Activated CD4-positive, alpha-beta T cell treated with anti-CD3 and anti-CD28 coated beads, Interleukin-2, amount 50 U/mL, for 48 hours (primary cell): Measurements from ENCODE around the gene STOM.

ENCODE experiments used
- DNase-seq, 2 experiments: peaks; one replicate each; pipeline ENCODE4 v3.0.0-alpha.2; 2020

The STOM gene

GRCh38 chr9:121368745-121369144, 1.3 kb downstream of the STOM start:
- DNase-seq = no peak

DNA sequence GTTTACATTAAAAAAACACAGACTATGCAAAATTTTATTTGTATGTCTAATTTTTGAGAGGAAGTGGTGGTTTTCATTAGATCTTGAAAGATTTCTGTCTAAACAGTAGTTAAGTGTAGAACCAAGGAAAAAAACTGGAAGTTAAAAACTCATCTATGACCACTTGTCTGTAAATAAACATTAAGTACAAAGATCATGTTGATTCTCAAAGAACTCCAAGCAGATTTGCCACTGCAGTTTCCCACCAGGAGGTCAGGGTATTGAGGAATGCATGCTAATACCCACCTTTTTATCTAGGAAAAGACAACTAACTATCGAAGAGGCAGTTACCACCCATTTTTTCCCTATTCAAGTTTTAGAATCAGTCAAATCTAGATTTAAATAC, 1.9 kb downstream of the STOM start:
- DNase-seq = no peak

- DNase-seq = no peak
These were observed 2.5 kb downstream of the STOM start for GRCh38 chr9:121367306-121368137.

DNA sequence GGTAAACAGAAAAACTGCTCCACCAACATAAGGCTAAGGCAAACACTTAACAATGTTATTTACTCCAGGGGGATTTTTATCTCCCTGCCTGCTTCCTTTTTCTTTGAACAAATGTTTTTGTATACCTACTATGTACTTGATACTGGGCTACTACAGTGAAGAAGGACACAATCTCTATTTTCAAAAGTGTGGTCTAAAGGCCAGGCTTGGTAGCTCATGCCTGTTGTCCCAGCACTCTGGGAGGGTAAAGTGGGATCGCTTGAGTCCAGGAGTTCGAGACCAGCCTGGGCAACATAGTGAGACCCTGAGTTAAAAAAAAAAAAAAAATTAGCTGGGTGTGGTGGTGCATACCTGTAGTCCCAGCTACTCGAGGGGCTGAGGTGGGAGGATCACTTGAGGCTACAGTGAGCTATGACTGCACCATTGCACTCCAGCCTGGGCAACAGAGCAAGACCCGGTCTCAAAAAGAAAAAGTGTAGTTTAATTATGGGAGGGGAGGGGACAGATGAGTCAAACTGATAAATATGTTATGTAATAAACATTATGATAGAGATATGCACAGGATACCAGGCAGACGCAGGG, 3.3 kb downstream of the STOM start:
- no peak for DNase-seq

- DNase-seq = no peak
These were observed 4.5 kb downstream of the STOM start for GRCh38 chr9:121365564-121365963.

- DNase-seq = no peak
These were observed 5.2 kb downstream of the STOM start for GRCh38 chr9:121364886-121365285.

DNA sequence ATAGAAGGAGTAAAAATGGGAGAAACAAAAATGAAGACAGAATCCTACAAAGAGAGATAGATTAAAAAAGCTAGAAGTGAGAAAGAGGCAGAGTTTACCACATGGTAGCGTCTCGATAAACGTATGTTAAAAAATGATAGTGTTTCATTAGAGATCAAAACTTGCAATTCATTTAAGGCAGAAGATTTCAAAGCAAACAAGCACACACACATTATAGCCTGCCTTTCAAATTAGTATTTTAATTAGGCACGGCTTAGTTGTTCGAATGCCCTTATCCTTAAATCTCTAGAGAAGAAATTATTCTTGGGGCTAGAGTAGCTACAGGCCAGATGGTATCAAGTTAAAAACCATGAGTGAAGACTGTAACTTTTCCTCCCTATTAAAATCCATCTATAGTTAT, 6.0 kb downstream of the STOM start:
- DNase-seq = no peak

DNA sequence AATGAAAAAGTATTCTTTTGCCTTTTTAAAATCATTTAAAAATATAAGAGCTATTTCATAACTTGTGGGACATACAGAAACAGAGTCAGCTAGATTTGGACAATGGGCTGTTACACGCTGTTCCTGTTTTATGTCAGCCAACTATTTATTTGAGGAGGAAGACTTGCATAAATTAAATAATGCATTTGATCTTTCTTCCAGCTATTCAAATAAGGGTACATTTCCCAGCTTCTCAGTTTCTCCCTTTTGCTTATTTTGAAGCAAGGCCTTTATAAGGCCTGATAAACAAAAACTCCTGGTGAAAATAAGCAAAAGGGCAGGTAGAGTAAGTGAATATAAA, 6.5 kb downstream of the STOM start:
- no peak for DNase-seq

DNA sequence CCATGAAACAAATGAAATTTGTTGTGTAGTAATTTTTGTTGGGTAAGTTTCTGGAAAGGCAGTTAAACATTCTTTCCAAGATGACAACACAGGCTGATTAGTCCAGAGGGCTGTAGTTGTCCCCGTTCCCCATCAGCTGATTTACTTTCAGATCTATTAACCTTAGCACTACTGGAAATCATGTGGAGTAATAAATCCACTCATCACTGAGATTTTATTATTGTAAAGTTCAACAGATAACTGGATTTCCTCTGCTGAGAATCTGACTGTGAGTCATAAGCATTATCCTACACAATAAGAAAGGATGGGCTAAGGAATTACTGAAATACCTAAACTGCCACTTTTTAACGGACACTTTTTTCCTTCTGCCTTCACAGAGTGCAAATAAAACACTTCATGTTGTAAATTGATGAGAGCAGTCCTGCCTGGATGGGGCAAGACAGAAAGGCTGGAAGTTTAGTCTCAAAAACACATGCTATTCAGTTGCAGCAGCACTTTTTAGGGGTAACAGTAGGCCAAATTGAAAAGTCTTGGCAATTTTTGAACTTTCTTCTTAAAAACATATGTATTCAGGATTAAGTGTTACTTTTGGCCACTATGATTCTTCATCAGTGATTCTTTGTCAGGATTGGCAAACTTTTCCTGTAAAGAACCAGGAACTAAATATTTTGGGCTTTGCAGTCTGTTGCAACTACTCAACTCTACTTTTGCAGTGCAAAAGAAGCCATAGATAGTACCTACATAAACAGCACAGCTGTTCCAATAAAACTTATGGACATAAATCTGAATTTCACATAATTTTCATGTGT, 7.0 kb downstream of the STOM start:
- no peak for DNase-seq

DNA sequence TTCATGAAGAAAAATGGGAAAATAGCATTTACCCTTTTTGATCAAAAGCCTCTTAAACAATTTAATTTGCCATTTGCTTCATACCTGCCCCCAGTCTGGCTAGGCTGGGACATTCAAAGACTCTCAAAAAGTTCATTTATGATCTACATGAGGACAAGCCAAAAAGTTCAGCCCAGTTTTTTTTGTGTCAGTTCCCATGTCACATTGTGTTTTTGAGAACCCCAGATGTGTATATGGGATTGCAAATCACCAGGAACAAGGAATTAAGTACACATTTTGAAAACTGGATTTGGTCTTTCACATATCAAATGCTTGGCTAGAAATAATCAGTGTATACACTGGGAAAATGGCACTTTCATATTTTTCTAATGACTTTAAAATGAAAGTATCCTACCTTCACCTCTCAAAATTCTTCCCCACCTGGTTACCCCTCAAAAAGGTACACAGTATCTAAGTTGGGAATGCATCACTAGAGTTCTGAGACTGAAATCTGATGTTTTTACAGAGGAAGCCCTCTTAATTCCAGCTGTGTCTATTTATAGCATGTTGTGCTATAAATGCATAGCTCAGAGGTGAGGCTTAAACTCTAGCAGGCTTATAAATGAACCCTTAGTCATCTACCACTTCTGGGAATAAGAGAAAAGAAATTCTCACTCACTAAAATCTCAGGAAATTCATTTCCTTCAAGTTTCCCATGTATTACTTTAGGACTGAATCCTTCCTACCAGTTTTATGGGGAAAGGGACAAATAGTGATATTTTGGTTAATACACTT, 9.3 kb downstream of the STOM start:
- DNase-seq = no peak

- DNase-seq = no peak
These were observed 10.4 kb downstream of the STOM start for GRCh38 chr9:121359351-121360294.

DNA sequence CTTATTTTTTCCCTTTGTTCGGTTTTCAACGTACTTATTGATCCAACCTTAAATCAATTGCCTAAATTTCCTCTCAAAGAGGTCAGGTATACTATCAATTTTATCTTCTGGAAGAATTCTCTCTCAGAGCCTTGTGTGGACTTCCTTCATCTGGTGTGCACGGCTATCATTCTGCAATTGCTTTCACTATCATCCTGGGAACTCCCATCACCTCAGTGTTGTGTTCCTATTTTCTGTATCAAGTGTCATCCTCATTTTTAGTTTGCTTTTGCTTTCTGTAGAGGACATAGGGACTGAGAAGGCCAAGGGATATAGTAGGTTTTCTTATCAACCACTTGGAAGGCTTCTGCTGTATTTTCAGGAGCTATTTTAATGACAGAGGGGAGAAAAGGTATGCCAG, 11.3 kb downstream of the STOM start:
- no peak for DNase-seq

- DNase-seq = no peak
These were observed 13.0 kb downstream of the STOM start for GRCh38 chr9:121357011-121357410.

DNA sequence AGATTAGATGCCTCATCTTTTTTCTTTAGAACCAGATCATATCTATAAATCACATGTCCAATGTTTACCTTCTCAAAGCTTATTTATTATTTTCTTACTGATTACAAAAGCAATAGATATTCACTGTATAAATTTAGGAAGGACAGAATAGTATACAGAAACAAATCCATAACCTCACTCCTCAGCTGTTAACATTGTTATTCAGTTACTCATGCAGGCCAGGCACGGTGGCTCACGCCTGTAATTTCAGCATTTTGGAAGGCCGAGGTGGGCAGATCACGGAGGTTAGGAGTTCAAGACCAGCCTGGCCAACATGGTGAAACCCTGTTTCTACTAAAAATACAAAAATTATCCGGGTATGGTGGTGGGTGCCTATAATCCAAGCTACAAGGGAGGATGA, 15.3 kb downstream of the STOM start:
- no peak for DNase-seq

- no peak for DNase-seq
These were observed 15.9 kb downstream of the STOM start for GRCh38 chr9:121354141-121354540.

DNA sequence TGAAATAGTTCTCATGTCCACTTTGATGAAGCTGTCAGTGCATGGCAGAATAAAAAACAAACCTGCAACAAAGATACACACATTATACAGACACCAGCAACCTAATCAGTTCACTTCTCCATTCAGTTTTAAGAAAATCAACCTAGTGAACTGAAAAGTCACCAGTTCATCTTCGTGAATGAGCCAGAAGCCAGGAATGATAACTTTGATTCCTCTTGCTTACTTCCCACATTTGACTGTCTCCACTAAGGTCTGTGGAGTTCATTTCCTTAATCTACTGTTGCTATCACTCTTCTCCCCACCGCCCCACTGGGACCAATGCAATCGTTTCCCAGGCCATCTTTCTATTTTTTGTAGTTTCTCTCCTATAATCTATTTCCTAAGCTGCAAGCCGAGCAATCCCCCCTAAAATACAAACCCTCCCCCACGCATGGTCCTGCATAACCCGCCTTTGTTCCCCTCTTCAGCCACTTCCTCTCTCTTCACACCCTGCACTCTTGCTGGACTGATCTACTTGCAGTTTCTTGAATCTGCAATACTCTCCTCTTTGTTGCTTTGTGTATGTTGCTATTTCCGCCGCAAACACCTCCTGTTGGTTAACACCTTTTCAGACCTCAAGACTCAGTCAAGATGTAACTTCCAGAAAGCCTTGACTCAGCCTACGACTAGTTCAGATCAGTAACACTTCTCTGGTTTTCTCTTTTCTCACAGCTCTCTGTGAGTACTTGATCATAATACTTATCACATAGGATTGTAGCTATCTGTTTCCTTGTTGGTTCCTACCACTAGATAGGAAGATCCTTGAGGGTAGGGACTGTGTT, 16.6 kb downstream of the STOM start:
- DNase-seq = peak; percentile 22 to 32

DNA sequence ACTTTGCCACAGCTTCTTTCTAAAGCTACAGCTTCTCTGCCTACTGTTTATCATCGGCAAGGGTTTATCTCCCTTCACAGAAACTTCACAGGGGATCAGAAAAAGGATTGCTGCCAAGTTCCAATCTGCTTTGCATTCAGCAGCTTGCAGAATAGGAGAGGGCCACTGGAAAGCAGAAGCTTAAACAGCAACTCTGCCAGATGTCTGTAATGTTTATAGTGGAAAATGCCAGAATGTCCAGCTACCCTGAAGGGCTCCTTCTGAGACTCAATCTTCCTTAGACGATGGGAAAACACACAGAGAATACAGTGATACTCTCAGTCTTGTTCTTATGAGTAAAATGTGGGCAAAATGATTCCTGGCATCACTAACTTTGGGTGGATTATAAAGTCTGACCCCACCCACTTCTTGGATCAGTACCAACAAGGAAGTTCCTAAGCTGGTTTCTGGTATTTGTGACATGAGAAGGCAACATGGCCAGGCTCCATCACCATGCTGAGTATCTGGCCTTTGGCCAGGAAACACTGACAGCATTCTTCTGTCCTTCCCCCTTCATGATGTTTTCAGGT, 19.0 kb downstream of the STOM start:
- no peak for DNase-seq

- no peak for DNase-seq
These were observed 20.0 kb downstream of the STOM start for GRCh38 chr9:121350036-121350435.

GRCh38 chr9:121349009-121349408, 21.0 kb downstream of the STOM start:
- no peak for DNase-seq

- no peak for DNase-seq
These were observed 21.8 kb downstream of the STOM start for GRCh38 chr9:121348221-121348620.

DNA sequence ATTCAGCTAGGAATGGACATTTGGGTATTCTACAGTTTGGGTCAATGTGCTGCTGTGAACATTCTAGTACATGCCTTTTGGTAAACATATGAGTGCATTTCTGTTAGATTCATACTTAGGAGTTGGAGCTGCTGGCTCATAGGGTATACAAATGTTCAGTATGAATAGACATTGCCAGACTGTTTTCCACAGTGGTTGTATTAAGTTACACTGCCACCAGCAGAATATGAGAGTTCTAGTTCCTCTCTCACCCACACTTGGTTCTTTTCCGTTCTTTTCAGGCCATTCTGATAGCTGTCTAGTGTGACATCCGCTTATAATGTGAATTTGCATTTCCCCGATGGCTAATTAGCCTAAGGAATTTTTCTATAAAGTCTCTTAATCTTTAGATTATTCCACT, 25.0 kb downstream of the STOM start:
- DNase-seq = no peak
